HepG2 (cell line): ENCODE results near the gene MICOS13. TPM values are rescaled to one million over a fixed set of nuclear protein-coding genes. Genes with fewer than 3 reads are reported as not detected.

Source experiments
- ATAC-seq: fragments of 200-7000 bp; cut with Tn5 transposase; 3 replicates; pipeline ENCODE4 v1.9.1; 2020; ENCODE audit warnings: mild to moderate bottlenecking, moderate library complexity
- BruUV-seq: library from RNA; stranded (reverse); fragments of 400-500 nt; replicated peaks from 2 replicates; lab custom pipeline; 2021; lab: Mats Ljungman, UMichigan
- CTCF ChIA-PET: fragments of 300-600 bp; formaldehyde crosslinking; extraction: SDS; loops from one replicate; lab custom pipeline; 2021; ENCODE audit warnings: low total read pairs, inconsistent platforms, low intra/inter-chr PET ratio; lab: Yijun Ruan, JAX
- POLR2A ChIA-PET: fragments of 350-600 bp; sonication (Branson Sonifier 250); formaldehyde crosslinking; loops from one replicate; lab custom pipeline; 2020; ENCODE audit warnings: antibody characterized with exemption, inconsistent platforms; lab: Yijun Ruan, JAX
- DNase-seq: peaks from one replicate; pipeline ENCODE4 v3.0.0-alpha.2; 2015; ENCODE audit warnings: low spot score
- FAIRE-seq: peaks from 3 replicates; lab custom pipeline; 2011; peaks lifted over from hg19 to GRCh38; lab: Jason Lieb, UNC
- H2AFZ ChIP-seq: one replicate; pipeline ENCODE4 v1.6.1; 2011; ENCODE audit warnings: low read length, inconsistent platforms
- H3K27ac ChIP-seq: fragments of 300-600 bp; 3 replicates; pipeline ENCODE4 v1.8.0; 2011; ENCODE audit warnings: mixed run types, mild to moderate bottlenecking, mixed read lengths, low read length, inconsistent platforms; ENCODE audit not compliant: insufficient read depth; ENCODE audit errors: extremely low read length
- H3K27me3 ChIP-seq, 2 experiments: fragments of 200-600 bp in 1 of 2; 2 replicates in 1 of 2; 3 replicates in 1 of 2; pipeline versions ENCODE4 v1.6.0 to v1.8.0; 2011; ENCODE audit warnings: low read length in 2 of 2, mild to moderate bottlenecking in 2 of 2, moderate library complexity in 2 of 2, inconsistent platforms in 1 of 2; ENCODE audit not compliant: insufficient read depth in 2 of 2, control insufficient read depth in 1 of 2
- H3K36me3 ChIP-seq, 2 experiments: fragments of 200-600 bp in 1 of 2; replicated peaks in 1 of 2; 2 replicates in 1 of 2; 3 replicates in 1 of 2; pipeline versions ENCODE4 v1.5.1 to v1.8.0; 2011; ENCODE audit warnings: low read length in 2 of 2, inconsistent platforms in 1 of 2; ENCODE audit not compliant: insufficient read depth in 2 of 2, control insufficient read depth in 1 of 2
- H3K4me1 ChIP-seq: 2 replicates; pipeline ENCODE4 v1.5.1; 2012; ENCODE audit warnings: low read length, inconsistent platforms; ENCODE audit not compliant: insufficient read depth
- H3K4me2 ChIP-seq: 2 replicates; pipeline ENCODE4 v1.6.0; 2011; ENCODE audit warnings: low read depth, low read length, inconsistent platforms
- H3K4me3 ChIP-seq, 3 experiments: fragments of 200-600 bp in 1 of 3; sonication (generic), shearing (Covaris generic) in 1 of 3; replicated peaks in 1 of 3; 2 replicates each; pipeline ENCODE4 v1.5.1; 2011 to 2016; ENCODE audit warnings: low read length in 3 of 3, inconsistent platforms in 2 of 3, low read depth in 2 of 3, mild to moderate bottlenecking in 2 of 3, control low read depth in 1 of 3, mixed read lengths in 1 of 3; ENCODE audit not compliant: insufficient read depth in 1 of 3
- H3K79me2 ChIP-seq: one replicate; pipeline ENCODE4 v1.6.1; 2011; ENCODE audit warnings: low read length, inconsistent platforms; ENCODE audit not compliant: insufficient read depth
- H3K9ac ChIP-seq: 2 replicates; pipeline ENCODE4 v1.6.0; 2011; ENCODE audit warnings: mild to moderate bottlenecking, low read depth, low read length, inconsistent platforms; ENCODE audit not compliant: insufficient read depth
- H3K9me3 ChIP-seq: 2 replicates; pipeline ENCODE4 v1.5.1; 2012; ENCODE audit warnings: mild to moderate bottlenecking, low read length
- H4K20me1 ChIP-seq: 2 replicates; pipeline ENCODE4 v1.6.0; 2011; ENCODE audit warnings: inconsistent platforms, mild to moderate bottlenecking, low read length, moderate library complexity; ENCODE audit not compliant: insufficient read depth
- ARNT2 ChIP-seq: sonication (generic); formaldehyde crosslinking; IDR thresholded peaks from 2 replicates; pipeline ENCODE4 v1.8.0; 2022; ENCODE audit warnings: mild to moderate bottlenecking, low read depth, missing genetic modification reagents, moderate library complexity
- CBX1 ChIP-seq: IDR thresholded peaks from one replicate; pipeline ENCODE4 v1.6.1; 2016; ENCODE audit warnings: antibody characterized with exemption, low read depth
- IRF2 ChIP-seq: IDR thresholded peaks from 2 replicates; pipeline ENCODE4 v1.6.1; 2018; ENCODE audit warnings: missing genetic modification reagents, missing compliant biosample characterization
- MAF1 ChIP-seq: sonication (generic); formaldehyde crosslinking; IDR thresholded peaks from 2 replicates; pipeline ENCODE4 v1.5.0; 2020; ENCODE audit warnings: missing genetic modification reagents, borderline replicate concordance
- STAG1 ChIP-seq: sonication (generic); formaldehyde crosslinking; IDR thresholded peaks from 2 replicates; pipeline ENCODE4 v1.4.0; 2020; ENCODE audit warnings: missing genetic modification reagents
- YY1 ChIP-seq: IDR thresholded peaks from 2 replicates; pipeline ENCODE4 v1.6.1; 2011; ENCODE audit warnings: low read length, low read depth, moderate library complexity, mild to moderate bottlenecking; ENCODE audit not compliant: insufficient read depth, insufficient replicate concordance
- ZNF333 ChIP-seq: sonication (generic); formaldehyde crosslinking; IDR thresholded peaks from 2 replicates; pipeline ENCODE4 v1.4.0; 2020; ENCODE audit warnings: mild to moderate bottlenecking, missing genetic modification reagents, borderline replicate concordance
- WGBS: methylation state at CpG from one replicate; pipeline ENCODE4 v1.1.6; 2017; ENCODE audit warnings: low lambda C conversion rate; 5-methylcytosine and 5-hydroxymethylcytosine counted together
- in situ Hi-C: cut with HindIII; loops from 2 replicates; pipeline ENCODE4 v1.10.0; 2017; ENCODE audit warnings: low pct_unique_long_range_greater_than_20kb; ENCODE audit not compliant: extremely low pct_ligation_motif_present
- intact Hi-C: fragments of 100-400 bp; cut with micrococcal nuclease; formaldehyde crosslinking; loops from one replicate; pipeline ENCODE4 v1.10.0; 2022; ENCODE audit not compliant: unreplicated experiment
- polyA plus RNA-seq, 8 experiments: library from polyadenylated mRNA; depleted of rRNA in 3 of 8; stranded (reverse) in 7 of 8; unstranded in 1 of 8; fragments of >200 nt; fragmentation: Illumina TruSeq in 4 of 8; extraction: Trizol in 4 of 8; gene quantifications; 2 replicates each; pipeline versions ENCODE4 v1.2.1 to v1.2.3, GENCODE V29; 2011 to 2016; ENCODE audit warnings: low read depth in 4 of 8, missing spikeins in 1 of 8, mixed read lengths in 1 of 8; ENCODE audit not compliant: insufficient read depth in 1 of 8
- total RNA-seq, 5 experiments: library from RNA; depleted of rRNA; stranded (reverse); fragments of >200 nt; fragmentation: Illumina TruSeq; extraction: Trizol; gene quantifications; 2 replicates each; pipeline ENCODE4 v1.2.3, GENCODE V29; 2016; ENCODE audit warnings: low read depth in 1 of 5
- TF ChIP-seq, protein P1 (sequence below): sonication (generic); formaldehyde crosslinking; IDR thresholded peaks from 2 replicates; pipeline ENCODE4 v1.5.1; 2020; ENCODE audit warnings: missing genetic modification reagents, mild to moderate bottlenecking, borderline replicate concordance
- TF ChIP-seq, protein P2 (sequence below): IDR thresholded peaks from 2 replicates; pipeline ENCODE4 v1.4.0; 2020; ENCODE audit warnings: mild to moderate bottlenecking, missing genetic modification reagents
- TF ChIP-seq, protein P3 (sequence below): sonication (generic); formaldehyde crosslinking; IDR thresholded peaks from 2 replicates; pipeline ENCODE4 v1.5.1; 2020; ENCODE audit warnings: mild to moderate bottlenecking, missing genetic modification reagents, moderate library complexity
- TF ChIP-seq, protein P4 (sequence below): IDR thresholded peaks from 2 replicates; pipeline ENCODE4 v1.6.1; 2016

Gene MICOS13
- total and polyA plus RNA-seq, 2 of the 13 experiments (the other 11 are each of a cell fraction or from before 2014, with no cell fraction given): 28.8 to 35.4 TPM

DNA sequence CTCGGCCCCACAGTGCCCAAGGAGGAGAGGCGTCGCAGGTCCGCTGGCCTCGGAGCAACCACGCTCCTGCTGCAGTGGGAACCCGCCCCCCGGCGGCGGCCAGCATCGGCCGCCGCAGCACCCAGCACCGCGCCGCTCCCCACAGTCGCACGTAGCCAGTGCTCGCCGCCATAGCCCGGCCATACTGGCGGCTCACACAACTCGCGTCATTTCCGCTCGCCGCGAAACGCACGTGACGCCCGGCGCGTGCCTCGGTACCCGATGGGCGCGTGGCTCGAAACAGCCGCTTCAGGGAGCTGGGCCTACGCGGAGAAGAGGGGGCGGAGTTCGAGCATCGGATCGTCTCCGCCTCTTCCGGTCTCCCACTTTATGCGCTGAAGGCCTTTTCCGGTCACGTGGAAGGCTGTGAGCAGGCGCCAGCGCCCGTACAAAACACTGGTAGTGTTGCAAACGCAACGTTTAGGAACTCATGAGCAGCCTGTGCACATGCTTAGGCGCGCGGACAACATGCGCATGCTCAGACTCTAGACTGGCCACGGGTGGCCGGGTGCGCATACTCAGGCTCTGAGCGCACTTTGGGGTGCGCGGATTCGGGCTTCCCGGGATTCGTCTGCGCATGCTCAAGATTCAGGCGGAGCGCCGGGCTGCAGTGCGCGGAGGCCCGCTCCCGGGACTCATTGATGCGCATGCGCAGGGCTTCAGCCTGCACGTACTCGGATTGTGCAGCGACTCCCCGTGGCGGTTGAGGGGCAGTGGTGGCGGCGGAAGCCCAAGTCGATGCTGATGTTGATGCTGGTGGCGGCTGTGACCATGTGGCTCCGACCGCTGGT lies 39.9 kb upstream of the MICOS13 start, which contains the start of the genes CATSPERD and LONP1:
CATSPERD (plus strand) TSS at position 677 of the 830 bp plus-strand sequence; CDS start at position 778, 101 bp downstream.
LONP1 (minus strand) TSS at position 186 of the 830 bp plus-strand sequence; CDS start at position 172, 14 bp downstream.
- peaks cover 42% of the 10 kb centered on the region for H3K79me2 ChIP-seq
- intact Hi-C loops (loop anchor here (2.0 kb wide), 2 partner anchors 33 to 71 kb away; partner anchors contain the start of gene DUS3L), in situ Hi-C loops (no loop called here)
- H4K20me1 ChIP-seq: peaks cover 14% of the 10 kb centered on the region
- H3K9me3 ChIP-seq: no peaks in the 10 kb centered on the region
- DNase-seq: peak; percentile 96
- no TSS peak for BruUV-seq
- peak within 1 kb of the TSS; percentile 93 for H3K9ac ChIP-seq
- peak; percentile 90 for ATAC-seq
- peaks cover 3 to 17% of the 10 kb centered on the region in 2 experiments; a peak in 3 of 5 replicates for H3K36me3 ChIP-seq
- FAIRE-seq: peak; percentile 75
- peaks cover 24% of the 10 kb centered on the region for H3K4me1 ChIP-seq
- whole genome bisulfite sequencing: 0% methylated on average over 6 of the region's 90 CpGs
- H3K27me3 ChIP-seq: no peaks in the 10 kb centered on the region; a peak in 1 of 5 replicates
- peak within 1 kb of the TSS; percentile 68 for H2AFZ ChIP-seq
- ChIA-PET CTCF (interaction anchor here (1.2 kb wide), 1 partner anchor 31 kb away, joined by 3 read pairs; no protein-coding TSS in a partner anchor), POLR2A (interaction anchor here (0.6 to 4.7 kb wide), 20 partner anchors 8 to 929 kb away, joined by 3 to 95 read pairs (median 4); partner anchors contain the start of genes DUS3L, FEM1A, RPL36 and SAFB)
- peak within 1 kb of the TSS; percentile 95 for H3K27ac ChIP-seq
- H3K4me3 ChIP-seq: peak within 1 kb of the TSS; percentile 78 to 99 (median 98)
- H3K4me2 ChIP-seq: peak within 1 kb of the TSS; percentile 92
- TF ChIP-seq, protein P1, sequence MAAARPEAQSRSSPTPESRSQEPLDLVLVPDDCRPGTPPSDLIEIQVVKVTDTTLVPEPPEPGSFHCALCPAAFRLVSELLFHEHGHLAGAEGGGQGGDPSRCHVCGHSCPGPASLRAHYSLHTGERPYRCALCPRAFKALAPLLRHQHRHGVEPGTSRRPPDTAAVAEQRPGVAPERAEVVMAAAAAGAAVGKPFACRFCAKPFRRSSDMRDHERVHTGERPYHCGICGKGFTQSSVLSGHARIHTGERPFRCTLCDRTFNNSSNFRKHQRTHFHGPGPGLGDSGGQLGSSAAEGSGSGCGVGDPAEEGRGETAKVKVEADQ (CRISPR knock-in tag): peak; percentile 67
- TF ChIP-seq ARNT2: peak; percentile 94
- peak; percentile 98 for TF ChIP-seq YY1
- TF ChIP-seq, protein P2, sequence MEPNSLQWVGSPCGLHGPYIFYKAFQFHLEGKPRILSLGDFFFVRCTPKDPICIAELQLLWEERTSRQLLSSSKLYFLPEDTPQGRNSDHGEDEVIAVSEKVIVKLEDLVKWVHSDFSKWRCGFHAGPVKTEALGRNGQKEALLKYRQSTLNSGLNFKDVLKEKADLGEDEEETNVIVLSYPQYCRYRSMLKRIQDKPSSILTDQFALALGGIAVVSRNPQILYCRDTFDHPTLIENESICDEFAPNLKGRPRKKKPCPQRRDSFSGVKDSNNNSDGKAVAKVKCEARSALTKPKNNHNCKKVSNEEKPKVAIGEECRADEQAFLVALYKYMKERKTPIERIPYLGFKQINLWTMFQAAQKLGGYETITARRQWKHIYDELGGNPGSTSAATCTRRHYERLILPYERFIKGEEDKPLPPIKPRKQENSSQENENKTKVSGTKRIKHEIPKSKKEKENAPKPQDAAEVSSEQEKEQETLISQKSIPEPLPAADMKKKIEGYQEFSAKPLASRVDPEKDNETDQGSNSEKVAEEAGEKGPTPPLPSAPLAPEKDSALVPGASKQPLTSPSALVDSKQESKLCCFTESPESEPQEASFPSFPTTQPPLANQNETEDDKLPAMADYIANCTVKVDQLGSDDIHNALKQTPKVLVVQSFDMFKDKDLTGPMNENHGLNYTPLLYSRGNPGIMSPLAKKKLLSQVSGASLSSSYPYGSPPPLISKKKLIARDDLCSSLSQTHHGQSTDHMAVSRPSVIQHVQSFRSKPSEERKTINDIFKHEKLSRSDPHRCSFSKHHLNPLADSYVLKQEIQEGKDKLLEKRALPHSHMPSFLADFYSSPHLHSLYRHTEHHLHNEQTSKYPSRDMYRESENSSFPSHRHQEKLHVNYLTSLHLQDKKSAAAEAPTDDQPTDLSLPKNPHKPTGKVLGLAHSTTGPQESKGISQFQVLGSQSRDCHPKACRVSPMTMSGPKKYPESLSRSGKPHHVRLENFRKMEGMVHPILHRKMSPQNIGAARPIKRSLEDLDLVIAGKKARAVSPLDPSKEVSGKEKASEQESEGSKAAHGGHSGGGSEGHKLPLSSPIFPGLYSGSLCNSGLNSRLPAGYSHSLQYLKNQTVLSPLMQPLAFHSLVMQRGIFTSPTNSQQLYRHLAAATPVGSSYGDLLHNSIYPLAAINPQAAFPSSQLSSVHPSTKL (CRISPR knock-in tag): peak; percentile 23; the same call in 1 of the 2 replicates
- TF ChIP-seq MAF1 (CRISPR knock-in tag): peak; percentile 36; the same call in 1 of the 2 replicates
- TF ChIP-seq ZNF333: no peak; the same call in 1 of the 2 replicates
- TF ChIP-seq CBX1: peak; percentile 83
- TF ChIP-seq, protein P3, sequence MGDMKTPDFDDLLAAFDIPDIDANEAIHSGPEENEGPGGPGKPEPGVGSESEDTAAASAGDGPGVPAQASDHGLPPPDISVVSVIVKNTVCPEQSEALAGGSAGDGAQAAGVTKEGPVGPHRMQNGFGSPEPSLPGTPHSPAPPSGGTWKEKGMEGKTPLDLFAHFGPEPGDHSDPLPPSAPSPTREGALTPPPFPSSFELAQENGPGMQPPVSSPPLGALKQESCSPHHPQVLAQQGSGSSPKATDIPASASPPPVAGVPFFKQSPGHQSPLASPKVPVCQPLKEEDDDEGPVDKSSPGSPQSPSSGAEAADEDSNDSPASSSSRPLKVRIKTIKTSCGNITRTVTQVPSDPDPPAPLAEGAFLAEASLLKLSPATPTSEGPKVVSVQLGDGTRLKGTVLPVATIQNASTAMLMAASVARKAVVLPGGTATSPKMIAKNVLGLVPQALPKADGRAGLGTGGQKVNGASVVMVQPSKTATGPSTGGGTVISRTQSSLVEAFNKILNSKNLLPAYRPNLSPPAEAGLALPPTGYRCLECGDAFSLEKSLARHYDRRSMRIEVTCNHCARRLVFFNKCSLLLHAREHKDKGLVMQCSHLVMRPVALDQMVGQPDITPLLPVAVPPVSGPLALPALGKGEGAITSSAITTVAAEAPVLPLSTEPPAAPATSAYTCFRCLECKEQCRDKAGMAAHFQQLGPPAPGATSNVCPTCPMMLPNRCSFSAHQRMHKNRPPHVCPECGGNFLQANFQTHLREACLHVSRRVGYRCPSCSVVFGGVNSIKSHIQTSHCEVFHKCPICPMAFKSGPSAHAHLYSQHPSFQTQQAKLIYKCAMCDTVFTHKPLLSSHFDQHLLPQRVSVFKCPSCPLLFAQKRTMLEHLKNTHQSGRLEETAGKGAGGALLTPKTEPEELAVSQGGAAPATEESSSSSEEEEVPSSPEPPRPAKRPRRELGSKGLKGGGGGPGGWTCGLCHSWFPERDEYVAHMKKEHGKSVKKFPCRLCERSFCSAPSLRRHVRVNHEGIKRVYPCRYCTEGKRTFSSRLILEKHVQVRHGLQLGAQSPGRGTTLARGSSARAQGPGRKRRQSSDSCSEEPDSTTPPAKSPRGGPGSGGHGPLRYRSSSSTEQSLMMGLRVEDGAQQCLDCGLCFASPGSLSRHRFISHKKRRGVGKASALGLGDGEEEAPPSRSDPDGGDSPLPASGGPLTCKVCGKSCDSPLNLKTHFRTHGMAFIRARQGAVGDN (CRISPR knock-in tag): peak; percentile 97
- peak; percentile 94 for TF ChIP-seq IRF2 (CRISPR knock-in tag)
- peak; percentile 30; the same call in 1 of the 2 replicates for TF ChIP-seq STAG1 (CRISPR knock-in tag)
- TF ChIP-seq, protein P4, sequence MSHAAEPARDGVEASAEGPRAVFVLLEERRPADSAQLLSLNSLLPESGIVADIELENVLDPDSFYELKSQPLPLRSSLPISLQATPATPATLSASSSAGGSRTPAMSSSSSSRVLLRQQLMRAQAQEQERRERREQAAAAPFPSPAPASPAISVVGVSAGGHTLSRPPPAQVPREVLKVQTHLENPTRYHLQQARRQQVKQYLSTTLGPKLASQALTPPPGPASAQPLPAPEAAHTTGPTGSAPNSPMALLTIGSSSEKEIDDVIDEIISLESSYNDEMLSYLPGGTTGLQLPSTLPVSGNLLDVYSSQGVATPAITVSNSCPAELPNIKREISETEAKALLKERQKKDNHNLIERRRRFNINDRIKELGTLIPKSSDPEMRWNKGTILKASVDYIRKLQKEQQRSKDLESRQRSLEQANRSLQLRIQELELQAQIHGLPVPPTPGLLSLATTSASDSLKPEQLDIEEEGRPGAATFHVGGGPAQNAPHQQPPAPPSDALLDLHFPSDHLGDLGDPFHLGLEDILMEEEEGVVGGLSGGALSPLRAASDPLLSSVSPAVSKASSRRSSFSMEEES (CRISPR knock-in tag): peak; percentile 100
